ENCODE data around the gene ACOT7.

Gene ACOT7

GRCh38 chr1:6423321-6423999 is 29.9 kb upstream of the ACOT7 start:
- 0 out of 2 replicates have a peak overlapping the region, but pooled peaks have one; percentile 16 for H2AFZ ChIP-seq (ENCODE audit: low read depth, low read length)
- DNase-seq: peak; percentile 32
- peak; percentile 75 for ATAC-seq (ENCODE audit: insufficient read depth, low read depth)

GRCh38 chr1:6421266-6421665 is 27.7 kb upstream of the ACOT7 start:
- H3K27me3 ChIP-seq (ENCODE audit: insufficient read depth, low read length, poor library complexity): peaks cover 7% of the 10 kb centered on the region
- no peaks in the 10 kb centered on the region for H3K79me2 ChIP-seq (ENCODE audit: insufficient read depth, low read length)
- no peaks in the 10 kb centered on the region for H3K9me3 ChIP-seq (ENCODE audit: insufficient read depth, low read length, severe bottlenecking)
- H3K4me3 ChIP-seq (ENCODE audit: low read depth in 1 of 2, low read length in 2 of 2): no peak overlapping the region
- no peak for DNase-seq
- H2AFZ ChIP-seq (ENCODE audit: low read depth, low read length): no peak overlapping the region
- no peak for ATAC-seq (ENCODE audit: insufficient read depth, low read depth)
- H3K9ac ChIP-seq (ENCODE audit: low read depth, low read length): no peak overlapping the region
- H3K4me2 ChIP-seq (ENCODE audit: insufficient read depth, low read length): no peak overlapping the region
- H4K20me1 ChIP-seq (ENCODE audit: insufficient read depth, low read length): no peaks in the 10 kb centered on the region; the same call in 1 of the 2 replicates
- TF ChIP-seq EZH2 (IDR thresholded peaks at IDR 0.05; ENCODE audit: borderline replicate concordance, low read depth, low read length, severe bottlenecking): no peak
- no peak overlapping the region for H3K27ac ChIP-seq (ENCODE audit: low read length)
- H3K4me1 ChIP-seq (ENCODE audit: insufficient read depth, low read length): peaks cover 4% of the 10 kb centered on the region; the same call in 1 of the 2 replicates
- H3K36me3 ChIP-seq (ENCODE audit: insufficient read depth, low read length): no peaks in the 10 kb centered on the region

More at GRCh38 chr1:6423321-6423999, 29.9 kb upstream of the ACOT7 start:
- Histone ChIP-seq H3K4me1 (ENCODE audit: insufficient read depth, low read length) (peaks cover 4% of the 10 kb centered on the region; the same call in 1 of the 2 replicates), H3K79me2 (ENCODE audit: insufficient read depth, low read length) (no peaks in the 10 kb centered on the region), H3K4me2 (ENCODE audit: insufficient read depth, low read length) (peak overlapping the region; percentile 36; the same call in 1 of the 2 replicates), H3K27me3 (ENCODE audit: insufficient read depth, low read length, poor library complexity) (peaks cover 7% of the 10 kb centered on the region), H3K4me3 (ENCODE audit: low read depth in 1 of 2, low read length in 2 of 2) (no peak overlapping the region), H4K20me1 (ENCODE audit: insufficient read depth, low read length) (no peaks in the 10 kb centered on the region; the same call in 1 of the 2 replicates), H3K9me3 (ENCODE audit: insufficient read depth, low read length, severe bottlenecking) (no peaks in the 10 kb centered on the region), H3K9ac (ENCODE audit: low read depth, low read length) (no peak overlapping the region), H3K27ac (ENCODE audit: low read length) (no peak overlapping the region), H3K36me3 (ENCODE audit: insufficient read depth, low read length) (no peaks in the 10 kb centered on the region)
- peak; percentile 75 for TF ChIP-seq CTCF (IDR thresholded peaks at IDR 0.05; ENCODE audit: borderline replicate concordance, extremely low read depth, low read length, poor library complexity, severe bottlenecking)
- no peak for TF ChIP-seq EZH2 (IDR thresholded peaks at IDR 0.05; ENCODE audit: borderline replicate concordance, low read depth, low read length, severe bottlenecking)

DNA sequence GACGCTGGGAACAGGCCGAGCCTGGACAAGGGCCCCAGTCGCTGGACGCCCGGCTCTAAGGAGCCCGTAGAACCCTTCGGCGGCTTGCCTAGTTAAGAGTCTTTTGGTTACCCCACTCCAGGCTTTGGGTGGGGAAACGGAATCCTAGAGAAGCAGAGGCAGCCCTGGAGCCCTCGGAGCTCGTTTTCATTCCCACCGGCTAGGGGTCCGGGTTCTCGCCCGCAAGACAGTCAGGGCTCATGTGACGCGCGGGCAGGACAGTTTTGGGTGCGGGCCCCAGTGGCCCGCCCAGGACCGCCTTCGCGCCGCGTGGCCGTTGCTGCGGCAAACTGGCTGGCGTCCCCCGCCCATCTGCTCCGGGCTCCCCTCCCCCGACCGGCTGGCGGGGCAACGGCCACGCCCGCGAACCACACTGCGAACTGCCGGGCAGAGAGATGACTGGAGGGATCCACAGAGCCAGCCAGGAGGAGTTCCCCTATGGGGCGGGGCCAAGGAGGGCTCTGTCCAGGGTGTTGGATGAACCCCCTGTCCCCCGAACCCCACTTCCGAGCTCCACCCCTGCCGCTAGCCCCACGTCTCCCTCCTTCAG is 27.0 kb upstream of the ACOT7 start:
- Histone ChIP-seq H3K27ac (ENCODE audit: low read length) (no peak overlapping the region), H3K4me2 (ENCODE audit: insufficient read depth, low read length) (no peak overlapping the region), H2AFZ (ENCODE audit: low read depth, low read length) (no peak overlapping the region), H4K20me1 (ENCODE audit: insufficient read depth, low read length) (no peaks in the 10 kb centered on the region; the same call in 1 of the 2 replicates), H3K4me1 (ENCODE audit: insufficient read depth, low read length) (peaks cover 4% of the 10 kb centered on the region; the same call in 1 of the 2 replicates), H3K27me3 (ENCODE audit: insufficient read depth, low read length, poor library complexity) (peaks cover 7% of the 10 kb centered on the region), H3K79me2 (ENCODE audit: insufficient read depth, low read length) (no peaks in the 10 kb centered on the region), H3K9me3 (ENCODE audit: insufficient read depth, low read length, severe bottlenecking) (no peaks in the 10 kb centered on the region), H3K36me3 (ENCODE audit: insufficient read depth, low read length) (no peaks in the 10 kb centered on the region), H3K9ac (ENCODE audit: low read depth, low read length) (no peak overlapping the region), H3K4me3 (ENCODE audit: low read depth in 1 of 2, low read length in 2 of 2) (no peak overlapping the region)
- DNase-seq (no peak), ATAC-seq (ENCODE audit: insufficient read depth, low read depth) (no peak)
- no peak for TF ChIP-seq CTCF (IDR thresholded peaks at IDR 0.05; ENCODE audit: borderline replicate concordance, extremely low read depth, low read length, poor library complexity, severe bottlenecking)
- TF ChIP-seq EZH2 (IDR thresholded peaks at IDR 0.05; ENCODE audit: borderline replicate concordance, low read depth, low read length, severe bottlenecking): no peak

GRCh38 chr1:6419804-6420453 is 26.4 kb upstream of the ACOT7 start, which contains the start of gene HES2:
TSS of gene HES2 (minus strand) at chr1:6419919. CDS start at chr1:6419820, 99 bp downstream.
- Histone ChIP-seq H2AFZ (ENCODE audit: low read depth, low read length) (no peak within 1 kb of the TSS), H3K27ac (ENCODE audit: low read length) (no peak within 1 kb of the TSS), H3K79me2 (ENCODE audit: insufficient read depth, low read length) (no peaks in the 10 kb centered on the region), H3K9me3 (ENCODE audit: insufficient read depth, low read length, severe bottlenecking) (no peaks in the 10 kb centered on the region), H3K4me1 (ENCODE audit: insufficient read depth, low read length) (peaks cover 4% of the 10 kb centered on the region; the same call in 1 of the 2 replicates), H4K20me1 (ENCODE audit: insufficient read depth, low read length) (no peaks in the 10 kb centered on the region), H3K4me3 (ENCODE audit: low read depth in 1 of 2, low read length in 2 of 2) (no peak within 1 kb of the TSS), H3K9ac (ENCODE audit: low read depth, low read length) (no peak within 1 kb of the TSS), H3K36me3 (ENCODE audit: insufficient read depth, low read length) (no peaks in the 10 kb centered on the region), H3K4me2 (ENCODE audit: insufficient read depth, low read length) (no peak within 1 kb of the TSS), H3K27me3 (ENCODE audit: insufficient read depth, low read length, poor library complexity) (peaks cover 7% of the 10 kb centered on the region)
- DNase-seq (no peak), ATAC-seq (ENCODE audit: insufficient read depth, low read depth) (no peak)
- TF ChIP-seq EZH2 (IDR thresholded peaks at IDR 0.05; ENCODE audit: borderline replicate concordance, low read depth, low read length, severe bottlenecking): no peak
- no peak for TF ChIP-seq CTCF (IDR thresholded peaks at IDR 0.05; ENCODE audit: borderline replicate concordance, extremely low read depth, low read length, poor library complexity, severe bottlenecking)
